ENCODE measurements around the gene ZNF474.

The ZNF474 gene

DNA sequence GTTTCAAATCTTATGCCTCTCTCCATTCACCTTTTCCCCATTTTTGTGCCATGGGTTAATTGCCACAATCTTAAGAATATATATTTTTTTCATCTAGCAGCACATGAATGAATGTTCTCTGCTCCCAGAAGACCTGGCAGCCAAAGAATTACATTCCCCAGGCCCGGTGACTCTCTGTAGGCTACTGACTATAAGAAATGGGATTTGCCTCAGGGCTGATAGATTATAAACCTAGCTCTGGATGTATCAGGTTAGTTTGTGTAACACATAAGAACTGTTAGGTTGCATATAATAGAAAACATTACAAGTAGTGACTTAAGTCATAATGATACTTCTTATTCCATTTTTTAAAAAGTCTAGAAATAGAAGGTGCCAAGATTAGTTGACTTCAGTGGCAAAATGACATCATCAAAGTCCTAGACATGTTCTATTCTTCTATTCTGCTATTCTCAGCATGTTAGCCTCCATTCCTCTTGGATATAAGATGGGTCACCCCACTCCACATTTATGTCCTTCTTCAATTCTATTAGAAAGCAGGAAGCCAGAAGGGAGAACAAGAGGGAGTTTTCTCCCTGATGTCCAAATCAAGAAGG, 10.9 kb upstream of the ZNF474 start:
- Histone ChIP-seq H3K4me2 (ENCODE audit: low read length) (no peak overlapping the region), H3K9me3 (ENCODE audit: insufficient read depth, low read length) (no peaks in the 10 kb centered on the region), H3K27ac (ENCODE audit: low read length) (no peak overlapping the region), H3K36me3 (replicated peaks; ENCODE audit: low read depth, low read length) (no peaks in the 10 kb centered on the region), H3K4me1 (ENCODE audit: low read length) (peaks cover 28% of the 10 kb centered on the region), H3K27me3 (ENCODE audit: low read depth, low read length) (no peaks in the 10 kb centered on the region), H3K79me2 (ENCODE audit: low read length) (no peaks in the 10 kb centered on the region), H3K9ac (ENCODE audit: low read length) (no peak overlapping the region), H2AFZ (ENCODE audit: low read depth, low read length) (no peak overlapping the region), H4K20me1 (ENCODE audit: insufficient read depth, low read length) (no peaks in the 10 kb centered on the region), H3K4me3 (ENCODE audit: low read length) (no peak overlapping the region)
- no peak for TF ChIP-seq EZH2phosphoT487 (IDR thresholded peaks at IDR 0.05; ENCODE audit: low read depth)
- TF ChIP-seq, protein P1, sequence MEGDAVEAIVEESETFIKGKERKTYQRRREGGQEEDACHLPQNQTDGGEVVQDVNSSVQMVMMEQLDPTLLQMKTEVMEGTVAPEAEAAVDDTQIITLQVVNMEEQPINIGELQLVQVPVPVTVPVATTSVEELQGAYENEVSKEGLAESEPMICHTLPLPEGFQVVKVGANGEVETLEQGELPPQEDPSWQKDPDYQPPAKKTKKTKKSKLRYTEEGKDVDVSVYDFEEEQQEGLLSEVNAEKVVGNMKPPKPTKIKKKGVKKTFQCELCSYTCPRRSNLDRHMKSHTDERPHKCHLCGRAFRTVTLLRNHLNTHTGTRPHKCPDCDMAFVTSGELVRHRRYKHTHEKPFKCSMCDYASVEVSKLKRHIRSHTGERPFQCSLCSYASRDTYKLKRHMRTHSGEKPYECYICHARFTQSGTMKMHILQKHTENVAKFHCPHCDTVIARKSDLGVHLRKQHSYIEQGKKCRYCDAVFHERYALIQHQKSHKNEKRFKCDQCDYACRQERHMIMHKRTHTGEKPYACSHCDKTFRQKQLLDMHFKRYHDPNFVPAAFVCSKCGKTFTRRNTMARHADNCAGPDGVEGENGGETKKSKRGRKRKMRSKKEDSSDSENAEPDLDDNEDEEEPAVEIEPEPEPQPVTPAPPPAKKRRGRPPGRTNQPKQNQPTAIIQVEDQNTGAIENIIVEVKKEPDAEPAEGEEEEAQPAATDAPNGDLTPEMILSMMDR (IDR thresholded peaks at IDR 0.05; ENCODE audit: low read depth, low read length) = no peak

DNA sequence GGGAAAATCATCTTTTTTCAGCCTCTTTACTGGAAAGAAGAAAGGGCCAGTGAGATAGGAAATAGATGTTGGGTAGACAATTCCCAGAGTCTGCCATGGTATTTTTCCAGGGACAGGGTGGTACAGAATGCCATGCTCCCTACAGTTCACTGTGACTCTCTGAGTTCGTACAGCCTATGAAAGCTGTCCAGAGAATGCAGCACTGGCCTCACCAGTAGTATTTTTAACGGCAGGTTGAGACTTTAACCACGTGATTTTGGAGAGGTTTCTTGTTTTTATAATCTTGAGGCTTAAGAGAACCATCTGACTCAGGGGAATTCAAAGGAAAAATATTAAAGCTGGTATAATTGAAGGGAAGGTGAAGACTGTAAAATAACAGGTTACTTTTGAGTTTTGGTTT, 10.1 kb upstream of the ZNF474 start:
- Histone ChIP-seq H3K27ac (ENCODE audit: low read length) (no peak overlapping the region), H3K4me2 (ENCODE audit: low read length) (no peak overlapping the region), H4K20me1 (ENCODE audit: insufficient read depth, low read length) (no peaks in the 10 kb centered on the region), H3K9ac (ENCODE audit: low read length) (no peak overlapping the region), H3K4me3 (ENCODE audit: low read length) (no peak overlapping the region), H3K4me1 (ENCODE audit: low read length) (peaks cover 28% of the 10 kb centered on the region), H2AFZ (ENCODE audit: low read depth, low read length) (no peak overlapping the region), H3K79me2 (ENCODE audit: low read length) (no peaks in the 10 kb centered on the region), H3K9me3 (ENCODE audit: insufficient read depth, low read length) (no peaks in the 10 kb centered on the region), H3K27me3 (ENCODE audit: low read depth, low read length) (no peaks in the 10 kb centered on the region), H3K36me3 (replicated peaks; ENCODE audit: low read depth, low read length) (no peaks in the 10 kb centered on the region)
- no peak for TF ChIP-seq EZH2phosphoT487 (IDR thresholded peaks at IDR 0.05; ENCODE audit: low read depth)
- TF ChIP-seq, protein P1 (IDR thresholded peaks at IDR 0.05; ENCODE audit: low read depth, low read length) = no peak

DNA sequence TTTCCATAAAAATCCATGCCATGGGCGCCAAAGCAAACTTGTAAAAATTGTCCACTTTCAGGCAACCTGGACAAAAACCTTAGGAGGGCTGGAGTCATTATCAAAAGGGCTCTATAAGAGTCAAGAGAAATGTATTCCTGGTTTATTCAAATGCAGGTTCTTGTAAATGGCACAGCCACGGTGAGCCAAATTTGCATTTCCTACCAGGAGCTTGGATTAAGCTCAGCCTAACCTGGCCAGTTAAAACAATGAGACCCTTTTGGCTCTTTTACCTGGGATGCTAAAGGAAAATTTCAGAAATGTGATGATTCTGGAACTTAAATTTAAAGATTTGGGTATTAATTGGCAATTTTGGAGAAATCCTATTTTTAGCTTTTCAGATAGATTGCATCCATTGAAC, 8.9 kb upstream of the ZNF474 start:
- H4K20me1 ChIP-seq (ENCODE audit: insufficient read depth, low read length) = no peaks in the 10 kb centered on the region
- H3K4me3 ChIP-seq (ENCODE audit: low read length) = no peak overlapping the region
- H3K27ac ChIP-seq (ENCODE audit: low read length) = no peak overlapping the region
- no peaks in the 10 kb centered on the region for H3K9me3 ChIP-seq (ENCODE audit: insufficient read depth, low read length)
- no peaks in the 10 kb centered on the region for H3K79me2 ChIP-seq (ENCODE audit: low read length)
- TF ChIP-seq, protein P1 (IDR thresholded peaks at IDR 0.05; ENCODE audit: low read depth, low read length) = no peak
- no peak for TF ChIP-seq EZH2phosphoT487 (IDR thresholded peaks at IDR 0.05; ENCODE audit: low read depth)
- no peaks in the 10 kb centered on the region for H3K27me3 ChIP-seq (ENCODE audit: low read depth, low read length)
- H2AFZ ChIP-seq (ENCODE audit: low read depth, low read length) = no peak overlapping the region
- H3K4me1 ChIP-seq (ENCODE audit: low read length) = peaks cover 28% of the 10 kb centered on the region
- H3K4me2 ChIP-seq (ENCODE audit: low read length) = no peak overlapping the region
- no peaks in the 10 kb centered on the region for H3K36me3 ChIP-seq (replicated peaks; ENCODE audit: low read depth, low read length)
- no peak overlapping the region for H3K9ac ChIP-seq (ENCODE audit: low read length)

DNA sequence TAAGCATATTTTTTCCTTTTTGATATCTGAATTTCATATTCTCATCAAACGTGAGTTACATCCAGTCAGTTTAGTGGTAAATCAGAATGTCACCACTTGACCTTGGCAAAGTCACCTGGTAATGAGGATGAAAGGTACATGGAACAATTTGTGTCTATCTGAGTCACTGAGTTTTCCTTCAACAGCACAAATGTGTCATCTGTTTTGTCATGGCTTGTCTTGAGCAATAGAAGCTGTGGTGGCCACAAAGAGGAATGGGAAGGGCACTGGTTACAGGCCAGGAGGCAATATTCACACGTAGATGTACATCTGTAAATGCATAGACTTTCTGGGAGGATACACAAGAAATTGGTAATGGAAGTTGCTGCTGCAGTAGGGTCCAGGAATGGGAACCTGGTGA, 8.4 kb upstream of the ZNF474 start:
- H3K9me3 ChIP-seq (ENCODE audit: insufficient read depth, low read length) = no peaks in the 10 kb centered on the region
- no peak overlapping the region for H3K4me2 ChIP-seq (ENCODE audit: low read length)
- H3K27ac ChIP-seq (ENCODE audit: low read length) = no peak overlapping the region
- H4K20me1 ChIP-seq (ENCODE audit: insufficient read depth, low read length) = no peaks in the 10 kb centered on the region
- H3K27me3 ChIP-seq (ENCODE audit: low read depth, low read length) = no peaks in the 10 kb centered on the region
- no peak overlapping the region for H3K4me3 ChIP-seq (ENCODE audit: low read length)
- peaks cover 28% of the 10 kb centered on the region for H3K4me1 ChIP-seq (ENCODE audit: low read length)
- no peak for TF ChIP-seq EZH2phosphoT487 (IDR thresholded peaks at IDR 0.05; ENCODE audit: low read depth)
- TF ChIP-seq, protein P1 (IDR thresholded peaks at IDR 0.05; ENCODE audit: low read depth, low read length) = no peak
- H2AFZ ChIP-seq (ENCODE audit: low read depth, low read length) = no peak overlapping the region
- no peaks in the 10 kb centered on the region for H3K36me3 ChIP-seq (replicated peaks; ENCODE audit: low read depth, low read length)
- no peak overlapping the region for H3K9ac ChIP-seq (ENCODE audit: low read length)
- no peaks in the 10 kb centered on the region for H3K79me2 ChIP-seq (ENCODE audit: low read length)

Measured in OCI-LY3 (cell line).